ENCODE data around the gene IGF2BP2. TPM values are rescaled to one million over a fixed set of nuclear protein-coding genes. Genes with fewer than 3 reads are reported as not detected.

The IGF2BP2 gene
- total and polyA plus RNA-seq, 2 of the 13 experiments (the other 11 are each of a cell fraction or from before 2014, with no cell fraction given), result 6.5 to 46.0 TPM

GRCh38 chr3:185648396-185648795, 176.4 kb downstream of the IGF2BP2 start:
- FAIRE-seq, result no peak
- H3K4me3 ChIP-seq (replicated peaks in 1 of 3; ENCODE audit: insufficient read depth in 1 of 3, low read depth in 2 of 3, low read length in 3 of 3), result no peak overlapping the region
- ChIA-PET CTCF (ENCODE audit: low intra/inter-chr PET ratio, low total read pairs) (no interaction called here), POLR2A (no interaction called here)
- no peaks in the 10 kb centered on the region for H3K27me3 ChIP-seq (ENCODE audit: control insufficient read depth in 1 of 2, insufficient read depth in 2 of 2, low read length in 2 of 2)
- H3K27ac ChIP-seq (ENCODE audit: extremely low read length, insufficient read depth, low read length), result no peak overlapping the region
- no peak overlapping the region for H3K9ac ChIP-seq (ENCODE audit: insufficient read depth, low read depth, low read length)
- no peaks in the 10 kb centered on the region for H3K9me3 ChIP-seq (ENCODE audit: low read length)
- no peaks in the 10 kb centered on the region for H3K4me1 ChIP-seq (ENCODE audit: insufficient read depth, low read length)
- H3K36me3 ChIP-seq (replicated peaks in 1 of 2; ENCODE audit: control insufficient read depth in 1 of 2, insufficient read depth in 2 of 2, low read length in 2 of 2), result peaks cover 38 to 65% of the 10 kb centered on the region in 2 experiments
- 0 out of 2 replicates have a peak, but pooled peaks cover 3% of the 10 kb centered on the region for H4K20me1 ChIP-seq (ENCODE audit: insufficient read depth, low read length)
- ATAC-seq, result no peak
- H3K4me2 ChIP-seq (ENCODE audit: low read depth, low read length), result no peak overlapping the region
- 97% methylated on average over 4 of the region's 4 CpGs for WGBS (ENCODE audit: low lambda C conversion rate)
- BruUV-seq (replicated peaks), result no TSS peak
- in situ Hi-C loops (cut with HindIII; ENCODE audit: extremely low pct_ligation_motif_present, low pct_unique_long_range_greater_than_20kb) (no loop called here), intact Hi-C loops (cut with micrococcal nuclease; ENCODE audit: unreplicated experiment) (no loop called here)
- no peak overlapping the region for H2AFZ ChIP-seq (ENCODE audit: low read length)
- no peaks in the 10 kb centered on the region for H3K79me2 ChIP-seq (ENCODE audit: insufficient read depth, low read length)
- TF ChIP-seq, protein P1, sequence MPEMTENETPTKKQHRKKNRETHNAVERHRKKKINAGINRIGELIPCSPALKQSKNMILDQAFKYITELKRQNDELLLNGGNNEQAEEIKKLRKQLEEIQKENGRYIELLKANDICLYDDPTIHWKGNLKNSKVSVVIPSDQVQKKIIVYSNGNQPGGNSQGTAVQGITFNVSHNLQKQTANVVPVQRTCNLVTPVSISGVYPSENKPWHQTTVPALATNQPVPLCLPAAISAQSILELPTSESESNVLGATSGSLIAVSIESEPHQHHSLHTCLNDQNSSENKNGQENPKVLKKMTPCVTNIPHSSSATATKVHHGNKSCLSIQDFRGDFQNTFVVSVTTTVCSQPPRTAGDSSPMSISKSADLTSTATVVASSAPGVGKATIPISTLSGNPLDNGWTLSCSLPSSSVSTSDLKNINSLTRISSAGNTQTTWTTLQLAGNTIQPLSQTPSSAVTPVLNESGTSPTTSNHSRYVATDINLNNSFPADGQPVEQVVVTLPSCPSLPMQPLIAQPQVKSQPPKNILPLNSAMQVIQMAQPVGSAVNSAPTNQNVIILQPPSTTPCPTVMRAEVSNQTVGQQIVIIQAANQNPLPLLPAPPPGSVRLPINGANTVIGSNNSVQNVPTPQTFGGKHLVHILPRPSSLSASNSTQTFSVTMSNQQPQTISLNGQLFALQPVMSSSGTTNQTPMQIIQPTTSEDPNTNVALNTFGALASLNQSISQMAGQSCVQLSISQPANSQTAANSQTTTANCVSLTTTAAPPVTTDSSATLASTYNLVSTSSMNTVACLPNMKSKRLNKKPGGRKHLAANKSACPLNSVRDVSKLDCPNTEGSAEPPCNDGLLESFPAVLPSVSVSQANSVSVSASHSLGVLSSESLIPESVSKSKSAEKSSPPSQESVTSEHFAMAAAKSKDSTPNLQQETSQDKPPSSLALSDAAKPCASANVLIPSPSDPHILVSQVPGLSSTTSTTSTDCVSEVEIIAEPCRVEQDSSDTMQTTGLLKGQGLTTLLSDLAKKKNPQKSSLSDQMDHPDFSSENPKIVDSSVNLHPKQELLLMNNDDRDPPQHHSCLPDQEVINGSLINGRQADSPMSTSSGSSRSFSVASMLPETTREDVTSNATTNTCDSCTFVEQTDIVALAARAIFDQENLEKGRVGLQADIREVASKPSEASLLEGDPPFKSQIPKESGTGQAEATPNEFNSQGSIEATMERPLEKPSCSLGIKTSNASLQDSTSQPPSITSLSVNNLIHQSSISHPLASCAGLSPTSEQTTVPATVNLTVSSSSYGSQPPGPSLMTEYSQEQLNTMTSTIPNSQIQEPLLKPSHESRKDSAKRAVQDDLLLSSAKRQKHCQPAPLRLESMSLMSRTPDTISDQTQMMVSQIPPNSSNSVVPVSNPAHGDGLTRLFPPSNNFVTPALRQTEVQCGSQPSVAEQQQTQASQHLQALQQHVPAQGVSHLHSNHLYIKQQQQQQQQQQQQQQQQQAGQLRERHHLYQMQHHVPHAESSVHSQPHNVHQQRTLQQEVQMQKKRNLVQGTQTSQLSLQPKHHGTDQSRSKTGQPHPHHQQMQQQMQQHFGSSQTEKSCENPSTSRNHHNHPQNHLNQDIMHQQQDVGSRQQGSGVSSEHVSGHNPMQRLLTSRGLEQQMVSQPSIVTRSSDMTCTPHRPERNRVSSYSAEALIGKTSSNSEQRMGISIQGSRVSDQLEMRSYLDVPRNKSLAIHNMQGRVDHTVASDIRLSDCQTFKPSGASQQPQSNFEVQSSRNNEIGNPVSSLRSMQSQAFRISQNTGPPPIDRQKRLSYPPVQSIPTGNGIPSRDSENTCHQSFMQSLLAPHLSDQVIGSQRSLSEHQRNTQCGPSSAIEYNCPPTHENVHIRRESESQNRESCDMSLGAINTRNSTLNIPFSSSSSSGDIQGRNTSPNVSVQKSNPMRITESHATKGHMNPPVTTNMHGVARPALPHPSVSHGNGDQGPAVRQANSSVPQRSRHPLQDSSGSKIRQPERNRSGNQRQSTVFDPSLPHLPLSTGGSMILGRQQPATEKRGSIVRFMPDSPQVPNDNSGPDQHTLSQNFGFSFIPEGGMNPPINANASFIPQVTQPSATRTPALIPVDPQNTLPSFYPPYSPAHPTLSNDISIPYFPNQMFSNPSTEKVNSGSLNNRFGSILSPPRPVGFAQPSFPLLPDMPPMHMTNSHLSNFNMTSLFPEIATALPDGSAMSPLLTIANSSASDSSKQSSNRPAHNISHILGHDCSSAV (CRISPR knock-in tag; IDR thresholded peaks at IDR 0.05; ENCODE audit: borderline replicate concordance), result no peak
- TF ChIP-seq ZNF841 (CRISPR knock-in tag; IDR thresholded peaks at IDR 0.05; ENCODE audit: borderline replicate concordance), result no peak
- no peak for DNase-seq (ENCODE audit: low spot score)
